Measurements from ENCODE around the gene CSF3R. TPM values are rescaled to one million over a fixed set of nuclear protein-coding genes. Genes with fewer than 3 reads are reported as not detected.

The CSF3R gene
- total RNA-seq, 2 experiments from 2014 or later = not detected

DNA sequence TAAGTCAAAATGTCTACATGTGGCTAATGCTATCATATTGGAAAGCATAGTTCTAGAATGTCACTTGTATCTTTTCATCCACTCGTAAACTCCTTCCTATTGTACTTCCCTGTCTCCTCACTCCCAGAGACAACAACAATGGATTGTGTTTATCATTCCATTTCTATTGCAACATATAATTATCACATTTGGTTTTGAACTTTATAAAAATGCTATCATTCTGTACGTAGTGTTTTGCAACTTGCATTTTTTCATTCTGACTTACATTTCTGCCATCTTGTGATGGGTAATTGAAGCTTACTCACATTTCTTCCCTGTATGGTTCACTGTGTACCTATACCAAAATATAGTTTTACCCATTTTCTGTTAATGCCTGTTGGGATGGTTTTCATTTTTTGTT lies 14.5 kb upstream of the CSF3R start:
- no TSS peak for BruUV-seq (replicated peaks)
- Histone ChIP-seq H3K27ac (ENCODE audit: low read depth, low read length, poor library complexity, severe bottlenecking) (no peak overlapping the region), H3K9me3 (ENCODE audit: low read length) (no peaks in the 10 kb centered on the region), H3K4me3 (ENCODE audit: low read depth, low read length, poor library complexity, severe bottlenecking) (no peak overlapping the region), H4K20me1 (ENCODE audit: insufficient read depth, low read length) (no peaks in the 10 kb centered on the region), H3K36me3 (ENCODE audit: insufficient read depth, low read length) (no peaks in the 10 kb centered on the region), H3K4me1 (ENCODE audit: insufficient read depth, low read length, poor library complexity, severe bottlenecking) (no peaks in the 10 kb centered on the region), H3K4me2 (ENCODE audit: low read length) (no peak overlapping the region), H3K79me2 (ENCODE audit: insufficient read depth, low read depth, low read length) (no peaks in the 10 kb centered on the region), H3K9me2 (ENCODE audit: insufficient read depth, low read length) (no peaks in the 10 kb centered on the region), H2AFZ (ENCODE audit: low read length) (no peak overlapping the region)
- DNase-seq (ENCODE audit: low spot score) = no peak
- ChIA-PET POLR2A (no interaction called here), CTCF (ENCODE audit: unreplicated experiment) (no interaction called here)
- intact Hi-C loops (cut with micrococcal nuclease; ENCODE audit: unreplicated experiment) = no loop called here
- TF ChIP-seq EZH2phosphoT487 (IDR thresholded peaks at IDR 0.05; ENCODE audit: borderline replicate concordance, low read depth, low read length) = no peak
- TF ChIP-seq, protein P1, sequence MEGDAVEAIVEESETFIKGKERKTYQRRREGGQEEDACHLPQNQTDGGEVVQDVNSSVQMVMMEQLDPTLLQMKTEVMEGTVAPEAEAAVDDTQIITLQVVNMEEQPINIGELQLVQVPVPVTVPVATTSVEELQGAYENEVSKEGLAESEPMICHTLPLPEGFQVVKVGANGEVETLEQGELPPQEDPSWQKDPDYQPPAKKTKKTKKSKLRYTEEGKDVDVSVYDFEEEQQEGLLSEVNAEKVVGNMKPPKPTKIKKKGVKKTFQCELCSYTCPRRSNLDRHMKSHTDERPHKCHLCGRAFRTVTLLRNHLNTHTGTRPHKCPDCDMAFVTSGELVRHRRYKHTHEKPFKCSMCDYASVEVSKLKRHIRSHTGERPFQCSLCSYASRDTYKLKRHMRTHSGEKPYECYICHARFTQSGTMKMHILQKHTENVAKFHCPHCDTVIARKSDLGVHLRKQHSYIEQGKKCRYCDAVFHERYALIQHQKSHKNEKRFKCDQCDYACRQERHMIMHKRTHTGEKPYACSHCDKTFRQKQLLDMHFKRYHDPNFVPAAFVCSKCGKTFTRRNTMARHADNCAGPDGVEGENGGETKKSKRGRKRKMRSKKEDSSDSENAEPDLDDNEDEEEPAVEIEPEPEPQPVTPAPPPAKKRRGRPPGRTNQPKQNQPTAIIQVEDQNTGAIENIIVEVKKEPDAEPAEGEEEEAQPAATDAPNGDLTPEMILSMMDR (conservative IDR thresholded peaks at IDR 0.05; ENCODE audit: low read length) = no peak

DNA sequence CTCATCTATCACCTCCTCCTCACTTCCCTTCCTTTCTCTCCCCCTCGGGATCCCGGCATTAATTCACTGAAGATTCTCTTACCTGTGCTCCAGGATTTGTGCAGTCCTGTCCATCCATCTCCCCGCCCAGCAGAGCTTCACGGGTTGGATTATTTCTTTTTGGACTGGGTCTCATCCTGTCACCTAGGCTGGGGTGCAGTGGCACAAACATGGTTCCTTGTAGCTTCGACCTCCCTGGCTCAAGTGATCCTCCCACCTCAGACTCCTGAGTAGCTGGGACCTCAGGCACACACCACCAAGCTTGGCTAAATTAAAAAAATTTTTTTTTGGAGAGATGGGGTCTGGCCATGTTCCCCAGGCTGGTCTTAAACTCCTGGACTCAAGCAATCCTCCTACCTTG lies 12.3 kb upstream of the CSF3R start:
- TF ChIP-seq EZH2phosphoT487 (IDR thresholded peaks at IDR 0.05; ENCODE audit: borderline replicate concordance, low read depth, low read length) = no peak
- TF ChIP-seq, protein P1 (conservative IDR thresholded peaks at IDR 0.05; ENCODE audit: low read length) = no peak
- BruUV-seq (replicated peaks) = no TSS peak
- no peaks in the 10 kb centered on the region for H3K9me3 ChIP-seq (ENCODE audit: low read length)
- no peaks in the 10 kb centered on the region for H3K79me2 ChIP-seq (ENCODE audit: insufficient read depth, low read depth, low read length)
- H3K9me2 ChIP-seq (ENCODE audit: insufficient read depth, low read length) = no peaks in the 10 kb centered on the region
- no peak overlapping the region for H3K27ac ChIP-seq (ENCODE audit: low read depth, low read length, poor library complexity, severe bottlenecking)
- DNase-seq (ENCODE audit: low spot score) = no peak
- no peak overlapping the region for H3K4me2 ChIP-seq (ENCODE audit: low read length)
- H3K4me1 ChIP-seq (ENCODE audit: insufficient read depth, low read length, poor library complexity, severe bottlenecking) = no peaks in the 10 kb centered on the region
- no peak overlapping the region for H3K4me3 ChIP-seq (ENCODE audit: low read depth, low read length, poor library complexity, severe bottlenecking)
- ChIA-PET CTCF (ENCODE audit: unreplicated experiment) (no interaction called here), POLR2A (no interaction called here)
- H2AFZ ChIP-seq (ENCODE audit: low read length) = no peak overlapping the region
- H4K20me1 ChIP-seq (ENCODE audit: insufficient read depth, low read length) = no peaks in the 10 kb centered on the region
- intact Hi-C loops (cut with micrococcal nuclease; ENCODE audit: unreplicated experiment) = no loop called here
- H3K36me3 ChIP-seq (ENCODE audit: insufficient read depth, low read length) = no peaks in the 10 kb centered on the region

DNA sequence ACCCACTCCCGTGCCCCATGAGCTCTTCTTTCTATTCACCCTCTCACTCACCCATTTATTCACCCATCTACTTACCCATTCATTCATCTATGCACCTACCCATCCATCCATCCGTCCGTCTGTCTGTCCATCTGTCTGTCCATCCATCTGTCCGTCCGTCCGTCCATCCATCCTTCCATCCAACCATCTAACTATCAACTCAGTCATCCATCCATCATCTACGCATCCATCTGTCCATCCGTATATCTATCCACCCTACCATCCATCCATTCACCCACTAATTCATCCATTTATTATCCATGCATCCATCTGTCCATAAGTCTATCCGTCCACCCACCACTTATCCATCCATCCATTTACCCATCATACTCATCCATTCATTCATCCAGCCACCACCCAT lies 10.8 kb upstream of the CSF3R start:
- no peak for DNase-seq (ENCODE audit: low spot score)
- ChIA-PET CTCF (ENCODE audit: unreplicated experiment) (no interaction called here), POLR2A (interaction anchor here (0.6 kb wide), 1 partner anchor 911 kb away, joined by 3 read pairs; no protein-coding TSS in a partner anchor)
- H3K36me3 ChIP-seq (ENCODE audit: insufficient read depth, low read length) = no peaks in the 10 kb centered on the region
- H3K4me3 ChIP-seq (ENCODE audit: low read depth, low read length, poor library complexity, severe bottlenecking) = no peak overlapping the region
- BruUV-seq (replicated peaks) = no TSS peak
- no peaks in the 10 kb centered on the region for H3K79me2 ChIP-seq (ENCODE audit: insufficient read depth, low read depth, low read length)
- intact Hi-C loops (cut with micrococcal nuclease; ENCODE audit: unreplicated experiment) = no loop called here
- H3K9me2 ChIP-seq (ENCODE audit: insufficient read depth, low read length) = no peaks in the 10 kb centered on the region
- no peaks in the 10 kb centered on the region for H4K20me1 ChIP-seq (ENCODE audit: insufficient read depth, low read length)
- no peak overlapping the region for H3K4me2 ChIP-seq (ENCODE audit: low read length)
- H3K4me1 ChIP-seq (ENCODE audit: insufficient read depth, low read length, poor library complexity, severe bottlenecking) = peaks cover 6% of the 10 kb centered on the region
- TF ChIP-seq EZH2phosphoT487 (IDR thresholded peaks at IDR 0.05; ENCODE audit: borderline replicate concordance, low read depth, low read length) = no peak
- TF ChIP-seq, protein P1 (conservative IDR thresholded peaks at IDR 0.05; ENCODE audit: low read length) = no peak
- H2AFZ ChIP-seq (ENCODE audit: low read length) = no peak overlapping the region
- H3K27ac ChIP-seq (ENCODE audit: low read depth, low read length, poor library complexity, severe bottlenecking) = no peak overlapping the region
- H3K9me3 ChIP-seq (ENCODE audit: low read length) = no peaks in the 10 kb centered on the region

Measured in OCI-LY7 (cell line).